WTC11 (cell line): ENCODE results near the gene FILIP1L.

Source experiments
- ESRRA ChIP-seq: sonication (generic); formaldehyde crosslinking; IDR thresholded peaks from 2 replicates; pipeline ENCODE4 v1.8.1; 2022; ENCODE audit warnings: mild to moderate bottlenecking, missing genetic modification reagents, borderline replicate concordance
- GTF2I ChIP-seq: fragments of 250-450 bp; sonication (Bioruptor Pico); conservative IDR thresholded peaks from 2 replicates; pipeline ENCODE4 v1.4.0; 2021; ENCODE audit warnings: mild to moderate bottlenecking
- NFE2L1 ChIP-seq: sonication (generic); formaldehyde crosslinking; IDR thresholded peaks from 2 replicates; pipeline ENCODE4 v1.8.1; 2023; ENCODE audit warnings: missing genetic modification reagents
- NR2C2 ChIP-seq: sonication (generic); formaldehyde crosslinking; IDR thresholded peaks from 2 replicates; pipeline ENCODE4 v1.8.0; 2022; ENCODE audit warnings: mild to moderate bottlenecking, missing genetic modification reagents
- SOX15 ChIP-seq: fragments of 250-450 bp; sonication (Bioruptor Pico); IDR thresholded peaks from 2 replicates; pipeline ENCODE4 v1.9.0; 2021; ENCODE audit warnings: mild to moderate bottlenecking
- ZNF232 ChIP-seq: sonication (generic); formaldehyde crosslinking; IDR thresholded peaks from 2 replicates; pipeline ENCODE4 v1.8.0; 2022; ENCODE audit warnings: mild to moderate bottlenecking, missing genetic modification reagents
- TF ChIP-seq, protein P1 (sequence below): sonication (generic); formaldehyde crosslinking; IDR thresholded peaks from 2 replicates; pipeline ENCODE4 v1.8.0; 2023; ENCODE audit warnings: missing genetic modification reagents, mild to moderate bottlenecking, borderline replicate concordance
- TF ChIP-seq, protein P2 (sequence below): fragments of 200-600 bp; IDR thresholded peaks from 2 replicates; pipeline ENCODE4 v1.8.0; 2022; ENCODE audit warnings: antibody characterized with exemption
- TF ChIP-seq, protein P3 (sequence below): sonication (generic); formaldehyde crosslinking; IDR thresholded peaks from 2 replicates; pipeline ENCODE4 v1.8.1; 2023; ENCODE audit warnings: mild to moderate bottlenecking, missing genetic modification reagents, moderate library complexity
- TF ChIP-seq, protein P4 (sequence below): sonication (generic); formaldehyde crosslinking; IDR thresholded peaks from 2 replicates; pipeline ENCODE4 v1.8.0; 2022; ENCODE audit warnings: mild to moderate bottlenecking, missing genetic modification reagents
- TF ChIP-seq, protein P5 (sequence below): sonication (generic); formaldehyde crosslinking; IDR thresholded peaks from 2 replicates; pipeline ENCODE4 v1.8.1; 2023; ENCODE audit warnings: mild to moderate bottlenecking, missing genetic modification reagents, borderline replicate concordance

DNA sequence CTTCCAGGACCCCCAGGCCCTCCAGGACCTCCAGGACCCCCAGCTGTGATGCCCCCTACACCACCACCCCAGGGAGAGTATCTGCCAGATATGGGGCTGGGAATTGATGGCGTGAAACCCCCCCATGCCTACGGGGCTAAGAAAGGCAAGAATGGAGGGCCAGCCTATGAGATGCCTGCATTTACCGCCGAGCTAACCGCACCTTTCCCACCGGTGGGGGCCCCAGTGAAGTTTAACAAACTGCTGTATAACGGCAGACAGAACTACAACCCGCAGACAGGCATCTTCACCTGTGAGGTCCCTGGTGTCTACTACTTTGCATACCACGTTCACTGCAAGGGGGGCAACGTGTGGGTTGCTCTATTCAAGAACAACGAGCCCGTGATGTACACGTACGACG lies 318.7 kb downstream of the FILIP1L start:
- TF ChIP-seq ESRRA (CRISPR knock-in tag) (no peak), SOX15 (CRISPR knock-in tag) (no peak), GTF2I (CRISPR knock-in tag) (no peak), NR2C2 (CRISPR knock-in tag) (no peak), NFE2L1 (no peak), ZNF232 (CRISPR knock-in tag) (no peak)
- TF ChIP-seq, protein P1, sequence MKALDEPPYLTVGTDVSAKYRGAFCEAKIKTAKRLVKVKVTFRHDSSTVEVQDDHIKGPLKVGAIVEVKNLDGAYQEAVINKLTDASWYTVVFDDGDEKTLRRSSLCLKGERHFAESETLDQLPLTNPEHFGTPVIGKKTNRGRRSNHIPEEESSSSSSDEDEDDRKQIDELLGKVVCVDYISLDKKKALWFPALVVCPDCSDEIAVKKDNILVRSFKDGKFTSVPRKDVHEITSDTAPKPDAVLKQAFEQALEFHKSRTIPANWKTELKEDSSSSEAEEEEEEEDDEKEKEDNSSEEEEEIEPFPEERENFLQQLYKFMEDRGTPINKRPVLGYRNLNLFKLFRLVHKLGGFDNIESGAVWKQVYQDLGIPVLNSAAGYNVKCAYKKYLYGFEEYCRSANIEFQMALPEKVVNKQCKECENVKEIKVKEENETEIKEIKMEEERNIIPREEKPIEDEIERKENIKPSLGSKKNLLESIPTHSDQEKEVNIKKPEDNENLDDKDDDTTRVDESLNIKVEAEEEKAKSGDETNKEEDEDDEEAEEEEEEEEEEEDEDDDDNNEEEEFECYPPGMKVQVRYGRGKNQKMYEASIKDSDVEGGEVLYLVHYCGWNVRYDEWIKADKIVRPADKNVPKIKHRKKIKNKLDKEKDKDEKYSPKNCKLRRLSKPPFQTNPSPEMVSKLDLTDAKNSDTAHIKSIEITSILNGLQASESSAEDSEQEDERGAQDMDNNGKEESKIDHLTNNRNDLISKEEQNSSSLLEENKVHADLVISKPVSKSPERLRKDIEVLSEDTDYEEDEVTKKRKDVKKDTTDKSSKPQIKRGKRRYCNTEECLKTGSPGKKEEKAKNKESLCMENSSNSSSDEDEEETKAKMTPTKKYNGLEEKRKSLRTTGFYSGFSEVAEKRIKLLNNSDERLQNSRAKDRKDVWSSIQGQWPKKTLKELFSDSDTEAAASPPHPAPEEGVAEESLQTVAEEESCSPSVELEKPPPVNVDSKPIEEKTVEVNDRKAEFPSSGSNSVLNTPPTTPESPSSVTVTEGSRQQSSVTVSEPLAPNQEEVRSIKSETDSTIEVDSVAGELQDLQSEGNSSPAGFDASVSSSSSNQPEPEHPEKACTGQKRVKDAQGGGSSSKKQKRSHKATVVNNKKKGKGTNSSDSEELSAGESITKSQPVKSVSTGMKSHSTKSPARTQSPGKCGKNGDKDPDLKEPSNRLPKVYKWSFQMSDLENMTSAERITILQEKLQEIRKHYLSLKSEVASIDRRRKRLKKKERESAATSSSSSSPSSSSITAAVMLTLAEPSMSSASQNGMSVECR, result no peak
- TF ChIP-seq, protein P2, sequence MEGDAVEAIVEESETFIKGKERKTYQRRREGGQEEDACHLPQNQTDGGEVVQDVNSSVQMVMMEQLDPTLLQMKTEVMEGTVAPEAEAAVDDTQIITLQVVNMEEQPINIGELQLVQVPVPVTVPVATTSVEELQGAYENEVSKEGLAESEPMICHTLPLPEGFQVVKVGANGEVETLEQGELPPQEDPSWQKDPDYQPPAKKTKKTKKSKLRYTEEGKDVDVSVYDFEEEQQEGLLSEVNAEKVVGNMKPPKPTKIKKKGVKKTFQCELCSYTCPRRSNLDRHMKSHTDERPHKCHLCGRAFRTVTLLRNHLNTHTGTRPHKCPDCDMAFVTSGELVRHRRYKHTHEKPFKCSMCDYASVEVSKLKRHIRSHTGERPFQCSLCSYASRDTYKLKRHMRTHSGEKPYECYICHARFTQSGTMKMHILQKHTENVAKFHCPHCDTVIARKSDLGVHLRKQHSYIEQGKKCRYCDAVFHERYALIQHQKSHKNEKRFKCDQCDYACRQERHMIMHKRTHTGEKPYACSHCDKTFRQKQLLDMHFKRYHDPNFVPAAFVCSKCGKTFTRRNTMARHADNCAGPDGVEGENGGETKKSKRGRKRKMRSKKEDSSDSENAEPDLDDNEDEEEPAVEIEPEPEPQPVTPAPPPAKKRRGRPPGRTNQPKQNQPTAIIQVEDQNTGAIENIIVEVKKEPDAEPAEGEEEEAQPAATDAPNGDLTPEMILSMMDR, result no peak
- TF ChIP-seq, protein P3, sequence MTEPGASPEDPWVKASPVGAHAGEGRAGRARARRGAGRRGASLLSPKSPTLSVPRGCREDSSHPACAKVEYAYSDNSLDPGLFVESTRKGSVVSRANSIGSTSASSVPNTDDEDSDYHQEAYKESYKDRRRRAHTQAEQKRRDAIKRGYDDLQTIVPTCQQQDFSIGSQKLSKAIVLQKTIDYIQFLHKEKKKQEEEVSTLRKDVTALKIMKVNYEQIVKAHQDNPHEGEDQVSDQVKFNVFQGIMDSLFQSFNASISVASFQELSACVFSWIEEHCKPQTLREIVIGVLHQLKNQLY (CRISPR knock-in tag), result no peak
- TF ChIP-seq, protein P4, sequence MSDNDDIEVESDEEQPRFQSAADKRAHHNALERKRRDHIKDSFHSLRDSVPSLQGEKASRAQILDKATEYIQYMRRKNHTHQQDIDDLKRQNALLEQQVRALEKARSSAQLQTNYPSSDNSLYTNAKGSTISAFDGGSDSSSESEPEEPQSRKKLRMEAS (CRISPR knock-in tag), result no peak
- TF ChIP-seq, protein P5, sequence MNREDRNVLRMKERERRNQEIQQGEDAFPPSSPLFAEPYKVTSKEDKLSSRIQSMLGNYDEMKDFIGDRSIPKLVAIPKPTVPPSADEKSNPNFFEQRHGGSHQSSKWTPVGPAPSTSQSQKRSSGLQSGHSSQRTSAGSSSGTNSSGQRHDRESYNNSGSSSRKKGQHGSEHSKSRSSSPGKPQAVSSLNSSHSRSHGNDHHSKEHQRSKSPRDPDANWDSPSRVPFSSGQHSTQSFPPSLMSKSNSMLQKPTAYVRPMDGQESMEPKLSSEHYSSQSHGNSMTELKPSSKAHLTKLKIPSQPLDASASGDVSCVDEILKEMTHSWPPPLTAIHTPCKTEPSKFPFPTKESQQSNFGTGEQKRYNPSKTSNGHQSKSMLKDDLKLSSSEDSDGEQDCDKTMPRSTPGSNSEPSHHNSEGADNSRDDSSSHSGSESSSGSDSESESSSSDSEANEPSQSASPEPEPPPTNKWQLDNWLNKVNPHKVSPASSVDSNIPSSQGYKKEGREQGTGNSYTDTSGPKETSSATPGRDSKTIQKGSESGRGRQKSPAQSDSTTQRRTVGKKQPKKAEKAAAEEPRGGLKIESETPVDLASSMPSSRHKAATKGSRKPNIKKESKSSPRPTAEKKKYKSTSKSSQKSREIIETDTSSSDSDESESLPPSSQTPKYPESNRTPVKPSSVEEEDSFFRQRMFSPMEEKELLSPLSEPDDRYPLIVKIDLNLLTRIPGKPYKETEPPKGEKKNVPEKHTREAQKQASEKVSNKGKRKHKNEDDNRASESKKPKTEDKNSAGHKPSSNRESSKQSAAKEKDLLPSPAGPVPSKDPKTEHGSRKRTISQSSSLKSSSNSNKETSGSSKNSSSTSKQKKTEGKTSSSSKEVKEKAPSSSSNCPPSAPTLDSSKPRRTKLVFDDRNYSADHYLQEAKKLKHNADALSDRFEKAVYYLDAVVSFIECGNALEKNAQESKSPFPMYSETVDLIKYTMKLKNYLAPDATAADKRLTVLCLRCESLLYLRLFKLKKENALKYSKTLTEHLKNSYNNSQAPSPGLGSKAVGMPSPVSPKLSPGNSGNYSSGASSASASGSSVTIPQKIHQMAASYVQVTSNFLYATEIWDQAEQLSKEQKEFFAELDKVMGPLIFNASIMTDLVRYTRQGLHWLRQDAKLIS (CRISPR knock-in tag), result no peak
